Psoas muscle (tissue), 8 donors: ENCODE results near the gene CABLES2. TPM values are rescaled to one million over a fixed set of nuclear protein-coding genes. Genes with fewer than 3 reads are reported as not detected.

ENCODE experiments used
- ATAC-seq, 4 donors: fragments of 200-7000 bp; cut with Tn5 transposase; one replicate each; pipeline ENCODE4 v1.9.1; 2020; ENCODE audit warnings: moderate library complexity in 3 of 4, mild to moderate bottlenecking in 2 of 4
- DNase-seq, 2 donors: peaks; one replicate each; pipeline ENCODE4 v3.0.0-alpha.2; 2020
- H3K27ac ChIP-seq: fragments of 200-600 bp; one replicate; pipeline ENCODE4 v1.8.0; 2022
- H3K27me3 ChIP-seq, 3 donors: fragments of 200-600 bp in 1 of 3; one replicate each; pipeline versions ENCODE4 v1.6.1 to v1.8.0; 2013 to 2022; ENCODE audit warnings: low read length in 2 of 3, mild to moderate bottlenecking in 2 of 3, moderate library complexity in 1 of 3; ENCODE audit not compliant: insufficient read depth in 3 of 3
- H3K36me3 ChIP-seq, 2 donors: fragments of 200-600 bp in 1 of 2; one replicate each; pipeline versions ENCODE4 v1.6.1 to v1.8.0; 2013 to 2022; ENCODE audit warnings: low read depth in 1 of 2, mild to moderate bottlenecking in 1 of 2, moderate library complexity in 1 of 2; ENCODE audit not compliant: insufficient read depth in 1 of 2
- H3K4me1 ChIP-seq: fragments of 200-600 bp; one replicate; pipeline ENCODE4 v1.8.0; 2022
- H3K4me3 ChIP-seq: fragments of 200-600 bp; one replicate; pipeline ENCODE4 v1.8.0; 2022; ENCODE audit warnings: mild to moderate bottlenecking
- H3K9me3 ChIP-seq: fragments of 200-600 bp; one replicate; pipeline ENCODE4 v1.8.0; 2022
- WGBS, 3 donors: extraction: QIAGEN DNeasy Blood & Tissue Kit; methylation state at CpG; one replicate each; pipeline versions ENCODE4 v1.1.6 to v1.1.7; 2013; 5-methylcytosine and 5-hydroxymethylcytosine counted together
- intact Hi-C, 2 donors: fragments of 100-400 bp; cut with DNase I; formaldehyde crosslinking; loops; one replicate each; pipeline versions ENCODE4 v1.11.0 to v1.14.2; 2022
- polyA plus RNA-seq, 3 donors: library from polyadenylated mRNA; stranded (reverse); fragments of 200-250 nt; gene quantifications; one replicate each; pipeline ENCODE4 v1.2.3, GENCODE V29; 2013
- total RNA-seq, 4 donors: library from RNA; stranded (reverse); fragmentation: NEBNext Ultra II Directional in 2 of 4; extraction: Animal tissue kit (Norgen Biotek cat#: 25700) in 2 of 4; gene quantifications; one replicate each; pipeline versions ENCODE4 v1.2.1 to v1.2.4, GENCODE V29; 2021 to 2023
- TF ChIP-seq, protein P1 (sequence below): fragments of 200-600 bp; IDR thresholded peaks from one replicate; pipeline ENCODE4 v1.8.0; 2022; ENCODE audit warnings: antibody characterized with exemption
- donor health status: healthy with polysubstance abuse.
- donor health status: DM: no; HTN: no; CAD: no; lungs with moderate emphysema.
- donor health status: Bipolar disorder and iron deficiency.
- donor health status: healthy.
- donor health status: DM: yes; HTN: yes; CAD: no.
- donor health status: DM: no; HTN: no; CAD: no.
- donor health status: DM: no; HTN: no; CAD: no.
- donor health status: DM: yes; HTN: yes; CAD: no.

CABLES2 gene
- total and polyA plus RNA-seq, 7 donors = 2.4 to 4.3 (median 3.8) TPM

GRCh38 chr20:62344782-62345181 is 62.3 kb downstream of the CABLES2 start:
- H3K27me3 ChIP-seq = no peaks in the 10 kb centered on the region
- peaks cover 0 to 54% of the 10 kb centered on the region in 2 donors for H3K36me3 ChIP-seq
- H3K4me3 ChIP-seq = no peak overlapping the region
- no peak overlapping the region for H3K27ac ChIP-seq
- H3K4me1 ChIP-seq = peaks cover 15% of the 10 kb centered on the region
- WGBS, 3 donors = 90 to 93% (median 92%) methylated on average over 10 of the region's 10 CpGs
- DNase-seq (no peak), ATAC-seq (no peak)
- intact Hi-C loops = loop anchor here in 1 of 2 donors (5.0 kb wide), 1 partner anchor 33 kb away; no protein-coding TSS in a partner anchor
- TF ChIP-seq, protein P1, sequence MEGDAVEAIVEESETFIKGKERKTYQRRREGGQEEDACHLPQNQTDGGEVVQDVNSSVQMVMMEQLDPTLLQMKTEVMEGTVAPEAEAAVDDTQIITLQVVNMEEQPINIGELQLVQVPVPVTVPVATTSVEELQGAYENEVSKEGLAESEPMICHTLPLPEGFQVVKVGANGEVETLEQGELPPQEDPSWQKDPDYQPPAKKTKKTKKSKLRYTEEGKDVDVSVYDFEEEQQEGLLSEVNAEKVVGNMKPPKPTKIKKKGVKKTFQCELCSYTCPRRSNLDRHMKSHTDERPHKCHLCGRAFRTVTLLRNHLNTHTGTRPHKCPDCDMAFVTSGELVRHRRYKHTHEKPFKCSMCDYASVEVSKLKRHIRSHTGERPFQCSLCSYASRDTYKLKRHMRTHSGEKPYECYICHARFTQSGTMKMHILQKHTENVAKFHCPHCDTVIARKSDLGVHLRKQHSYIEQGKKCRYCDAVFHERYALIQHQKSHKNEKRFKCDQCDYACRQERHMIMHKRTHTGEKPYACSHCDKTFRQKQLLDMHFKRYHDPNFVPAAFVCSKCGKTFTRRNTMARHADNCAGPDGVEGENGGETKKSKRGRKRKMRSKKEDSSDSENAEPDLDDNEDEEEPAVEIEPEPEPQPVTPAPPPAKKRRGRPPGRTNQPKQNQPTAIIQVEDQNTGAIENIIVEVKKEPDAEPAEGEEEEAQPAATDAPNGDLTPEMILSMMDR = no peak
- no peaks in the 10 kb centered on the region for H3K9me3 ChIP-seq

- no peak overlapping the region for H3K27ac ChIP-seq
- peaks cover 15% of the 10 kb centered on the region for H3K4me1 ChIP-seq
- no peak overlapping the region for H3K4me3 ChIP-seq
- 89 to 95% (median 95%) methylated on average over 5 of the region's 5 CpGs for WGBS, 3 donors
- ATAC-seq (no peak), DNase-seq (no peak)
- intact Hi-C loops = loop anchor here in 1 of 2 donors (5.0 kb wide), 1 partner anchor 33 kb away; no protein-coding TSS in a partner anchor
- TF ChIP-seq, protein P1 = no peak
- H3K27me3 ChIP-seq = no peaks in the 10 kb centered on the region
- H3K36me3 ChIP-seq = peaks cover 0 to 56% of the 10 kb centered on the region in 2 donors
- H3K9me3 ChIP-seq = no peaks in the 10 kb centered on the region
Measured at GRCh38 chr20:62344092-62344491, 63.0 kb downstream of the CABLES2 start.

DNA sequence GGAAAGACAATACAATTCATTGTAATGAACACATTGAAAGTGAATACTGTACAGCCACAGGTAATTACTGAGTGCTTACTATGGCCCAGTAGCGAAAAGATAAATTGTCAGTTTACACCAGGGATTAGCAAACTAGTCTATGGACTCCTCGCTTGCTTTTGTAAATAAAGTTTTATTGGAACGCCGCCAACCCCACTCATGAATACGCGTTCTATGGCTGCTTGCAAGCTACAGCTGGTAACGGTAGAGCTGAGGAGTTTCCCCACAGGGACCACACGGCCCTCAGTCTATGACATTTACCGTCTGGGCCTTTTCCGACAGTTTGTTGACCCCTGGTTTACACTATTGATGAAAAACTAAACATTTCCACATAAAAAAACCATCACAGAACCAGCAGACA is 64.2 kb downstream of the CABLES2 start:
- DNase-seq (no peak), ATAC-seq (no peak)
- H3K36me3 ChIP-seq = peaks cover 0 to 62% of the 10 kb centered on the region in 2 donors
- intact Hi-C loops = loop anchor here in 1 of 2 donors (5.0 kb wide), 1 partner anchor 34 kb away; no protein-coding TSS in a partner anchor
- H3K4me3 ChIP-seq = no peak overlapping the region
- no peaks in the 10 kb centered on the region for H3K9me3 ChIP-seq
- 76 to 81% (median 78%) methylated on average over 10 of the region's 10 CpGs for WGBS, 3 donors
- H3K4me1 ChIP-seq = peaks cover 13% of the 10 kb centered on the region
- H3K27me3 ChIP-seq = no peaks in the 10 kb centered on the region
- H3K27ac ChIP-seq = no peak overlapping the region
- TF ChIP-seq, protein P1 = no peak

DNA sequence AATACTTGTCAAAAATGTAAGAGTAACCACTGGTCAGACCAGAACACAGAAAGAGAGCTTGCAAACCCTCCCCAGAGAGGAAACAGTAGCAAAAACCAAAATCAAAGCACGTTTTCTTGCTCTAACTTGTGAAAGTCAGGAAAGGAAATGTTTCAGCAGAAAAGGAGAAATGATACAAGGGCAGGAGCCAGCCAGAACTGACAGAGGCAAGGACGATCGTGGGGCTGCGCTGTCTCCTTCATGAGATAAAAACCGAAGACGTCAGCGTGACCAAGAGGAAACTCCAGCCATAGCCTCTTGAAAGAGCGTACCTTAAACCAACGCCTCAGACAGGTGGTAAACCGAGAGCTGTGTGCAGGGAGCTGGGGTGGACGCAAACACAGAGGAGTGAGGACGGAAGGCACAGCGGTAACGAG is 67.4 kb downstream of the CABLES2 start:
- no peak overlapping the region for H3K27ac ChIP-seq
- H3K4me3 ChIP-seq = no peak overlapping the region
- TF ChIP-seq, protein P1 = no peak
- ATAC-seq (no peak), DNase-seq (peak in 1 of 2 donors; percentile 10)
- peaks cover 0 to 62% of the 10 kb centered on the region in 2 donors for H3K36me3 ChIP-seq
- no peaks in the 10 kb centered on the region for H3K9me3 ChIP-seq
- intact Hi-C loops = loop anchor here in 1 of 2 donors (5.0 kb wide), 1 partner anchor 38 kb away; no protein-coding TSS in a partner anchor
- WGBS, 3 donors = 77 to 87% (median 77%) methylated on average over 14 of the region's 14 CpGs
- no peaks in the 10 kb centered on the region for H3K4me1 ChIP-seq
- H3K27me3 ChIP-seq = no peaks in the 10 kb centered on the region

Other genes with a start within 250 kb of the CABLES2 start
- 10 to 100 TPM; 29.5 to 56.5 (median 39.6) TPM for gene MTG2, start 224.3 kb downstream of the CABLES2 start, total RNA-seq
- gene MTG2, start 224.3 kb downstream of the CABLES2 start, polyA plus RNA-seq = 10 to 100 TPM; 25.0 to 56.2 (median 46.7) TPM
- gene HRH3, start 187.0 kb downstream of the CABLES2 start, total RNA-seq = not detected
- gene HRH3, start 187.0 kb downstream of the CABLES2 start, polyA plus RNA-seq = under 1 TPM in 1 of 3 donors, not detected in 2; 0.03 TPM
- gene OSBPL2, start 168.8 kb downstream of the CABLES2 start, total RNA-seq = 10 to 100 TPM; 19.8 to 30.9 (median 24.8) TPM
- 10 to 100 TPM in 2 of 3 donors, 1 to 10 TPM in 1; 9.6 to 22.8 (median 11.4) TPM for gene OSBPL2, start 168.8 kb downstream of the CABLES2 start, polyA plus RNA-seq
- 100 to 1,000 TPM; 142 to 280 (median 238) TPM for gene ADRM1, start 104.3 kb downstream of the CABLES2 start, total RNA-seq
- gene ADRM1, start 104.3 kb downstream of the CABLES2 start, polyA plus RNA-seq = 100 to 1,000 TPM; 355 to 603 (median 460) TPM
- 10 to 100 TPM; 27.2 to 74.6 (median 46.5) TPM for gene LAMA5, start 40.0 kb downstream of the CABLES2 start, total RNA-seq
- 10 to 100 TPM; 14.4 to 40.5 (median 23.3) TPM for gene LAMA5, start 40.0 kb downstream of the CABLES2 start, polyA plus RNA-seq
- gene RPS21, start 20.2 kb downstream of the CABLES2 start, total RNA-seq = 1,000 to 10,000 TPM in 3 of 4 donors, 100 to 1,000 TPM in 1; 602 to 1,206 (median 1,044) TPM
- gene RPS21, start 20.2 kb downstream of the CABLES2 start, polyA plus RNA-seq = 1,000 to 10,000 TPM; 3,473 to 5,162 (median 3,791) TPM
- not detected for gene RBBP8NL, start 20.3 kb upstream of the CABLES2 start, total RNA-seq
- gene RBBP8NL, start 20.3 kb upstream of the CABLES2 start, polyA plus RNA-seq = under 1 TPM in 2 of 3 donors, not detected in 1; 0.03 to 0.08 TPM
- gene GATA5, start 68.7 kb upstream of the CABLES2 start, total RNA-seq = under 1 TPM in 2 of 4 donors, not detected in 2; 0.13 to 0.14 TPM
- gene GATA5, start 68.7 kb upstream of the CABLES2 start, polyA plus RNA-seq = under 1 TPM in 2 of 3 donors, not detected in 1; 0.01 to 0.03 TPM
- 10 to 100 TPM in 1 of 4 donors, 1 to 10 TPM in 3; 5.3 to 12.8 (median 8.7) TPM for gene SLCO4A1, start 235.2 kb upstream of the CABLES2 start, total RNA-seq
- 10 to 100 TPM in 2 of 3 donors, 1 to 10 TPM in 1; 9.8 to 38.5 (median 17.5) TPM for gene SLCO4A1, start 235.2 kb upstream of the CABLES2 start, polyA plus RNA-seq